ENCODE measurements around the gene GART. TPM values are rescaled to one million over a fixed set of nuclear protein-coding genes. Genes with fewer than 3 reads are reported as not detected.
A peak's percentile ranks its signal among the peaks of the same experiment; 100 is the strongest.

The GART gene
- total RNA-seq, 1 experiment from 2014 or later: 241 TPM

- H2AFZ ChIP-seq (ENCODE audit: low read depth, low read length, poor library complexity, severe bottlenecking): no peak overlapping the region
- ATAC-seq: peak; percentile 27
- TF ChIP-seq FOSL1 (IDR thresholded peaks at IDR 0.05; ENCODE audit: low read depth) (no peak), SP1 (IDR thresholded peaks at IDR 0.05; ENCODE audit: low read depth) (no peak), JUND (IDR thresholded peaks at IDR 0.05) (peak; percentile 7; the same call in 1 of the 2 replicates), ZFX (IDR thresholded peaks at IDR 0.05) (no peak), POLR2AphosphoS5 (IDR thresholded peaks at IDR 0.05; ENCODE audit: low read depth, low read length) (0 out of 2 replicates have a peak, but pooled peaks have one; percentile 2), ZNF274 (IDR thresholded peaks at IDR 0.05; ENCODE audit: low read depth, low read length) (no peak), YY1 (IDR thresholded peaks at IDR 0.05; ENCODE audit: extremely low read depth, insufficient replicate concordance, low read depth, low read length) (no peak)
- no peak overlapping the region for H3K4me2 ChIP-seq (ENCODE audit: low read length)
- no peaks in the 10 kb centered on the region for H3K4me1 ChIP-seq (ENCODE audit: control insufficient read depth in 1 of 2, insufficient read depth in 2 of 2, low read length in 2 of 2)
- no peaks in the 10 kb centered on the region for H3K9me2 ChIP-seq (ENCODE audit: insufficient read depth)
- no peak overlapping the region for H3K9ac ChIP-seq (ENCODE audit: low read length)
- H4K20me1 ChIP-seq (ENCODE audit: insufficient read depth): peaks cover 52% of the 10 kb centered on the region
- intact Hi-C loops (cut with micrococcal nuclease): no loop called here
- H3K9me3 ChIP-seq (ENCODE audit: control insufficient read depth in 1 of 2, insufficient read depth in 1 of 2, low read depth in 1 of 2, low read length in 2 of 2): no peaks in the 10 kb centered on the region
- ChIA-PET RAD21 (ENCODE audit: low non-redundant PET in 1 of 2, low total read pairs in 2 of 2, uncharacterized antibody in 2 of 2, unreplicated experiment in 2 of 2) (no interaction called here), CTCF (no interaction called here), POLR2A (no interaction called here)
- no TSS peak for BruUV-seq (replicated peaks)
- no peak for DNase-seq (ENCODE audit: low read depth, low spot score)
- no peak overlapping the region for H3K4me3 ChIP-seq (replicated peaks in 1 of 2; ENCODE audit: low read depth in 1 of 2, low read length in 2 of 2)
- H3K79me2 ChIP-seq (ENCODE audit: insufficient read depth, low read length): peaks cover 100% of the 10 kb centered on the region
- H3K27ac ChIP-seq (ENCODE audit: low read depth, low read length): no peak overlapping the region
- H3K36me3 ChIP-seq (ENCODE audit: control insufficient read depth in 1 of 2, insufficient read depth in 2 of 2, low read length in 2 of 2): peaks cover 75 to 87% of the 10 kb centered on the region in 2 experiments
- H3K27me3 ChIP-seq (ENCODE audit: insufficient read depth, low read length): no peaks in the 10 kb centered on the region
Observed at GRCh38 chr21:33552093-33552998, 10.4 kb upstream of the GART start.

- no peaks in the 10 kb centered on the region for H3K4me1 ChIP-seq (ENCODE audit: control insufficient read depth in 1 of 2, insufficient read depth in 2 of 2, low read length in 2 of 2)
- H3K79me2 ChIP-seq (ENCODE audit: insufficient read depth, low read length): peaks cover 100% of the 10 kb centered on the region
- H3K27me3 ChIP-seq (ENCODE audit: insufficient read depth, low read length): no peaks in the 10 kb centered on the region
- TF ChIP-seq POLR2AphosphoS5 (IDR thresholded peaks at IDR 0.05; ENCODE audit: low read depth, low read length) (0 out of 2 replicates have a peak, but pooled peaks have one; percentile 3), CBX3 (IDR thresholded peaks at IDR 0.05; ENCODE audit: low read depth) (no peak), ZFX (IDR thresholded peaks at IDR 0.05) (no peak)
- no peak overlapping the region for H2AFZ ChIP-seq (ENCODE audit: low read depth, low read length, poor library complexity, severe bottlenecking)
- ChIA-PET POLR2A (no interaction called here), CTCF (no interaction called here), RAD21 (ENCODE audit: low non-redundant PET in 1 of 2, low total read pairs in 2 of 2, uncharacterized antibody in 2 of 2, unreplicated experiment in 2 of 2) (no interaction called here)
- H3K9me3 ChIP-seq (ENCODE audit: control insufficient read depth in 1 of 2, insufficient read depth in 1 of 2, low read depth in 1 of 2, low read length in 2 of 2): no peaks in the 10 kb centered on the region
- ATAC-seq (no peak), DNase-seq (ENCODE audit: low read depth, low spot score) (no peak)
- peaks cover 48% of the 10 kb centered on the region for H4K20me1 ChIP-seq (ENCODE audit: insufficient read depth)
- no peak overlapping the region for H3K4me2 ChIP-seq (ENCODE audit: low read length)
- no peaks in the 10 kb centered on the region for H3K9me2 ChIP-seq (ENCODE audit: insufficient read depth)
- H3K9ac ChIP-seq (ENCODE audit: low read length): no peak overlapping the region
- intact Hi-C loops (cut with micrococcal nuclease): no loop called here
- no peak overlapping the region for H3K27ac ChIP-seq (ENCODE audit: low read depth, low read length)
- H3K4me3 ChIP-seq (replicated peaks in 1 of 2; ENCODE audit: low read depth in 1 of 2, low read length in 2 of 2): no peak overlapping the region
- peaks cover 75 to 87% of the 10 kb centered on the region in 2 experiments for H3K36me3 ChIP-seq (ENCODE audit: control insufficient read depth in 1 of 2, insufficient read depth in 2 of 2, low read length in 2 of 2)
- BruUV-seq (replicated peaks): no TSS peak
Observed at GRCh38 chr21:33551664-33552063, 9.7 kb upstream of the GART start.

Measured in HCT116 (cell line).